ENCODE results near the gene ZNF691. TPM values are rescaled to one million over a fixed set of nuclear protein-coding genes. Genes with fewer than 3 reads are reported as not detected.

The ZNF691 gene
- total RNA-seq, 4 donors from 2014 or later, result 7.1 to 25.5 (median 9.8) TPM

DNA sequence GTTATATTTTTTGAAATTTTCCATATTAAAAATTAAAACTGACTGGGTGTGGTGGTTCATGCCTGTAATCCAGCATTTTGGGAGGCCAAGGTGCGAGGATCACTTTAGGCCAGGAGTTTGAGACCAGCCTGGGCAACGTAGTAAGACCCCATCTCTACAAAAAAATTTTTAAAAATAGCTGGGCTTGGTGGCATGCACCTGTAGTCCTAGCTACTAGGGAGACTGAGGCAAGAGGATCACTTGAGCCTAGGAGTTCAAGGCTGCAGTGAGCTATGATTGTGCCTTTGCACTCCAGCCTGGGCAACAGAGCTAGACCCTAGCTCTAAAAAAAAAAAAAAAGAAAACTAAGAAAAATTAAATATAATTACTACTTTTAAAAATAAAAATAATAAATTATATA, 24.7 kb upstream of the ZNF691 start:
- in situ Hi-C loops (cut with MboI; ENCODE audit: low sequenced_read_pairs in 4 of 4), result no loop called here
- DNase-seq (no peak), ATAC-seq (no peak)
- no peaks in the 10 kb centered on the region for H3K36me3 ChIP-seq
- no peak for TF ChIP-seq POLR2A (IDR thresholded peaks at IDR 0.05)
- TF ChIP-seq, protein P1, sequence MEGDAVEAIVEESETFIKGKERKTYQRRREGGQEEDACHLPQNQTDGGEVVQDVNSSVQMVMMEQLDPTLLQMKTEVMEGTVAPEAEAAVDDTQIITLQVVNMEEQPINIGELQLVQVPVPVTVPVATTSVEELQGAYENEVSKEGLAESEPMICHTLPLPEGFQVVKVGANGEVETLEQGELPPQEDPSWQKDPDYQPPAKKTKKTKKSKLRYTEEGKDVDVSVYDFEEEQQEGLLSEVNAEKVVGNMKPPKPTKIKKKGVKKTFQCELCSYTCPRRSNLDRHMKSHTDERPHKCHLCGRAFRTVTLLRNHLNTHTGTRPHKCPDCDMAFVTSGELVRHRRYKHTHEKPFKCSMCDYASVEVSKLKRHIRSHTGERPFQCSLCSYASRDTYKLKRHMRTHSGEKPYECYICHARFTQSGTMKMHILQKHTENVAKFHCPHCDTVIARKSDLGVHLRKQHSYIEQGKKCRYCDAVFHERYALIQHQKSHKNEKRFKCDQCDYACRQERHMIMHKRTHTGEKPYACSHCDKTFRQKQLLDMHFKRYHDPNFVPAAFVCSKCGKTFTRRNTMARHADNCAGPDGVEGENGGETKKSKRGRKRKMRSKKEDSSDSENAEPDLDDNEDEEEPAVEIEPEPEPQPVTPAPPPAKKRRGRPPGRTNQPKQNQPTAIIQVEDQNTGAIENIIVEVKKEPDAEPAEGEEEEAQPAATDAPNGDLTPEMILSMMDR (IDR thresholded peaks at IDR 0.05 in 4 of 5, conservative IDR thresholded peaks at IDR 0.05 in 1 of 5), result no peak
- no peak overlapping the region for H3K27ac ChIP-seq
- H3K4me1 ChIP-seq, result peaks cover 10 to 18% of the 10 kb centered on the region in 2 donors
- intact Hi-C loops (cut with DNase I; ENCODE audit: low total_unique reads), result no loop called here
- H3K4me3 ChIP-seq, result no peak overlapping the region
- no peaks in the 10 kb centered on the region for H3K27me3 ChIP-seq
- no peaks in the 10 kb centered on the region for H3K9me3 ChIP-seq

DNA sequence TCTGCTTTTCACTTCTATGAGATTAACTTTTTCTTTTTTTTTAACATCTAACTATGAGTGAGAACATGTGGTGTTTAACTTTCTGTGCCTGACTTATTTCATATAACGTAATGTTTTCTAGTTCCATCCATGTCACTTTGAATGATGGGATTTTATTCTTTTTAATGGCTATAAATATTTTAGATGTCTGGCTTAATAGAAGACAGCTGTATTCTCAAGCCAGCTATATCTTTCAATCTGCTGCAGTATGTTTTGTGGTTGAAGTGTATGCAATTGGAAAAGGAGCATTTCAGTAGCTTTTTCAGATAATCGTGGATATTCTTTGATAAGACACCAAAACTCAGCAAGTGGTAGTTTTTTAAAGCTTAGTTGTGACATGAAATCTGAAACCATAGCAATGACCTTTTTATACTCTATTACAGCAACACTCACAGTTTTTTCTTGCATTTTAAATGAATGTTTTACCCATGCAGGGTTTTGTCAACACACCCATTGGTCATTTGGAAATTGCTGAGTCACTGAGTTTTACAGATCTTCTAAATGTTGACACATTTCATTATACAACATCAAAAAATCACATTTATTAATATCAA, 23.5 kb upstream of the ZNF691 start:
- no peak for TF ChIP-seq POLR2A (IDR thresholded peaks at IDR 0.05)
- TF ChIP-seq, protein P1 (IDR thresholded peaks at IDR 0.05 in 4 of 5, conservative IDR thresholded peaks at IDR 0.05 in 1 of 5), result no peak
- H3K27ac ChIP-seq, result no peak overlapping the region

DNA sequence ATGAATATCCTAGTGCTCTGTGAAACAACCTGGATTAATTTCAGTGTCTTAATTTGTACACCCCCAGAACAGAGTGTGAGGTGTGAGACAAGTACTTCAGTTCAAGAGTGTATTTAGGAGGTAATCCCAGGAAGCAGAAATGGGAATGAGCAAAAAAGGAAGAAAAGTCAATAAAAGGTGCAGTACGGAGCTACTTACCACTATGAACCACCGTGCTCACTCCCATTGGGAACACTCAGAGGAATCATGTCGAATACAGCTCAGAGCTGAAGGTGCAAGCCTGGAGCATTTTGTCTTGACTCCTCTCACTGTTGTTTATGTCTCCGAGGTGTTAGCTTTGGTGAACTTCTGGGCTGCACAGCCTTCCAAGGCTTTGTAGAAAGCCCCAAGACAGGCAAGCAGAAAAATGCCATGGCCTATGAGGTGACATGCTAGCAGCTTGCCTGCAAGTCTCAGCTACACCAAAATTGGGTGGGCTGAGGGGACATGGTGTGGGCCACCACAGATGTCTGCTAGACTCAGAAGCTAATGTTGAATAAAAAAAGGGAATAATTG, 21.9 kb upstream of the ZNF691 start:
- Histone ChIP-seq H3K27ac (no peak overlapping the region), H3K4me3 (no peak overlapping the region), H3K36me3 (no peaks in the 10 kb centered on the region), H3K27me3 (no peaks in the 10 kb centered on the region), H3K9me3 (no peaks in the 10 kb centered on the region), H3K4me1 (peaks cover 10 to 11% of the 10 kb centered on the region in 2 donors)
- TF ChIP-seq, protein P1 (IDR thresholded peaks at IDR 0.05 in 4 of 5, conservative IDR thresholded peaks at IDR 0.05 in 1 of 5), result no peak
- TF ChIP-seq POLR2A (IDR thresholded peaks at IDR 0.05), result no peak
- intact Hi-C loops (cut with DNase I; ENCODE audit: low total_unique reads) (no loop called here), in situ Hi-C loops (cut with MboI; ENCODE audit: low sequenced_read_pairs in 4 of 4) (no loop called here)
- ATAC-seq (no peak), DNase-seq (no peak)

More for the DNA sequence above, 23.5 kb upstream of the ZNF691 start:
- DNase-seq (no peak), ATAC-seq (no peak)
- intact Hi-C loops (cut with DNase I; ENCODE audit: low total_unique reads), result no loop called here
- H3K27me3 ChIP-seq, result no peaks in the 10 kb centered on the region
- no peaks in the 10 kb centered on the region for H3K36me3 ChIP-seq
- H3K4me1 ChIP-seq, result peaks cover 10 to 13% of the 10 kb centered on the region in 2 donors
- in situ Hi-C loops (cut with MboI; ENCODE audit: low sequenced_read_pairs in 4 of 4), result no loop called here
- H3K9me3 ChIP-seq, result no peaks in the 10 kb centered on the region
- no peak overlapping the region for H3K4me3 ChIP-seq

DNA sequence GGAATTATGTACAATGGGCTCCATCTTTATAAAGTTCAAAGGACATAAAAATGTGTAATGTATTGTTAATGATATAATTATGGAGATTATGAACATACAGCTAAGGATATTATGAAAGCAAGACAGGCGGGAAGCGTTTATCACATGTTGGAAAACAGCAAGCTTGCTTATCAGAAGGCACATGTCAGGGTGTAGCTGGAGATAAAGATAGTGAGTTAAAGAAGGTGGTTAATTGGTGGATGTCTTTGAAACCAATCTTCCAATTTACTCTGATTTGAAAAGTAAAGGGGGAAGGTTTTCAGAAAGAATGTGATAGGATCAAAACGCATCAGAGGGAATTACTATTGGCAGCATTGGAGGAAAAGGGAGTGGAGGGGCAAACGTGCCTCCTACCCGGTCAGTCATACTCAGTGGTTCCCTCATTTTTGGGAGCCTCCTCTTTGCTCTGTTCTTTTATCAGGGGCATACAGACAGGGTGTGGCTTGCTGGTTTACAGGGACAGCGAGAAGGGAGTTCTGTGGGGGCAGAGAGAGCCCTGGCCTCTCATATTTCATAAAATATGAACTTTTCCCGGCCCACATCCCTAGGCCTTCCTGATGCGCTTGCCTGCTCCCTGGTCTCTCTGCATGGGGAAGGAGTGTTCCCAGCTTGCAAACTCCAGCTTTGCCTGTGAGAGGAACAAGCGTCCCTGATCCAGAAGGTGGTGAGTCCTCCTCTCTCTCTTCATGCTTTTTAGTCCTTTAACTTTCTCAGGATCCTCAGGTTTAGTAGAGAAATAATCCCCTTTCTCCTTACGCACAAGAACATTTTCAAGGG, 21.2 kb upstream of the ZNF691 start:
- no peaks in the 10 kb centered on the region for H3K27me3 ChIP-seq
- no peak for TF ChIP-seq POLR2A (IDR thresholded peaks at IDR 0.05)
- TF ChIP-seq, protein P1 (IDR thresholded peaks at IDR 0.05 in 4 of 5, conservative IDR thresholded peaks at IDR 0.05 in 1 of 5), result no peak
- no peak overlapping the region for H3K4me3 ChIP-seq
- in situ Hi-C loops (cut with MboI; ENCODE audit: low sequenced_read_pairs in 4 of 4) (no loop called here), intact Hi-C loops (cut with DNase I; ENCODE audit: low total_unique reads) (no loop called here)
- H3K27ac ChIP-seq, result no peak overlapping the region
- DNase-seq (no peak), ATAC-seq (no peak)
- no peaks in the 10 kb centered on the region for H3K9me3 ChIP-seq
- H3K36me3 ChIP-seq, result peaks cover 0 to 2% of the 10 kb centered on the region in 2 donors
- H3K4me1 ChIP-seq, result peaks cover 10 to 11% of the 10 kb centered on the region in 2 donors

Measured in gastrocnemius medialis (tissue), 4 donors.